GM19455 (cell line): ENCODE measurements around the gene CPT1B.

Source experiments
- ATAC-seq: cut with Tn5 transposase; IDR thresholded peaks from one replicate; pipeline ENCODE4 v1.9.1; 2021; ENCODE audit not compliant: unreplicated experiment

The CPT1B gene

DNA sequence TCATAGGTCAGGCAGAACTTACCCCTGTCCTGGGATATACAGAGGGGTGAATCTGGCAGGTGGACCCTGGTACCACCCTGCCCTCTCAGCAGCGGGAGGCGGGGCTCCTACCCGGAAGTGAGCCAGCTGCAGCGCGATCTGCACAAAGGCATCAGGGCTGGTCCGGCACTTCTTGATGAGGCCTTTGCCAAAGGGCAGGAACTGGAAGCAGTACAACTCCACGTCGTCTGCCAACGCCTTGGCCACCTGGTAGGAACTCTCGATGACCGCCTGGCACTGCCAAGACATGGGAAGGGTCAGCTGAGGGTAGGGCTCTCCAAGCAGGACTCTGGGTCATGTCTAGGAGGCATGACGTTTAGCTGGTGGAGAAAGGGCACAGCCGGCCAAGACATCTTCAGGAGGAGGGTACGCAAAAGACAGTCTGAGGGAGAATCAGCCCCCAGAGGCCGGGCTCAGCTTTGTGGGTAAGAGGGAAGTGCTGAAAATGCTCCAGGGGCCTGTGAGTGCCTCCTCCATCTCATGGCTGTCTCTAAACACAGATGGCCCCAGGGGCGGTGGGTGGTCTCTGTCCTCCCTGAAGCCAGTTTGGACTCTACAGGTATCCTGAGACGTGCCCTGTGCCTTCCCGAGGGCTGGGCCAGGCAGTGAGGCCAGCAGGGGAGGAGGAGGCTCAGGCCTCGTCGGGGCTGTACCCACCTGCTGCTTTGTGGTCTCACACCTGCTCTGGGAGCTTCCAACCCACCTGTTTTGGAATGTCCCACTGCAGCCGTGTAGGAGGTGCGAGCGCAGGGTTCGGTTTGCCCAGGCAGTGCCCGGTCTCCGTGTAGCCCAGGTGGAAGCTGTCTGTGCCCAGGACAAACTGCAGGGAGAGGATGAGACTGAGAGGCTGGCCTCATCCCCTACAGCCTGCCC lies 6.7 kb downstream of the CPT1B start:
- no peak for ATAC-seq

DNA sequence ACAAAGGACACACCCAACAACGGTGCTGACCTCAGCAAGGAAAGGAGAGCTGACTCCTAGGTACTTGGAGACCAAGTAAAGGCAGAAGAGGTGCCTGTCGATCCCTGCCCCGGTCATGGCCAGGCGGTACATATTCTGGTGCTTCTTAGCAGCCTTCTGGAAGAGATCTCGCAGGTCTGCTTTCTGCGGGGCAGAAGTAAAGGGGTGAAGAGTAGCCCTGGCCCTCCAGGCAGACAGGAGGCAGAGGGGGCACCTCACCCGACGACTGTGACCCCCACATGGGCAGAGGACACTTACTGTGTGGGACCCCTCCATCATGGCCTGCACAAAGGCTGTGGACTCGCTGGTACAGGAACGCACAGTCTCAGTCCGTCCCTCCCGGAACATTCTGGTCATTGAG lies 7.4 kb downstream of the CPT1B start:
- no peak for ATAC-seq

DNA sequence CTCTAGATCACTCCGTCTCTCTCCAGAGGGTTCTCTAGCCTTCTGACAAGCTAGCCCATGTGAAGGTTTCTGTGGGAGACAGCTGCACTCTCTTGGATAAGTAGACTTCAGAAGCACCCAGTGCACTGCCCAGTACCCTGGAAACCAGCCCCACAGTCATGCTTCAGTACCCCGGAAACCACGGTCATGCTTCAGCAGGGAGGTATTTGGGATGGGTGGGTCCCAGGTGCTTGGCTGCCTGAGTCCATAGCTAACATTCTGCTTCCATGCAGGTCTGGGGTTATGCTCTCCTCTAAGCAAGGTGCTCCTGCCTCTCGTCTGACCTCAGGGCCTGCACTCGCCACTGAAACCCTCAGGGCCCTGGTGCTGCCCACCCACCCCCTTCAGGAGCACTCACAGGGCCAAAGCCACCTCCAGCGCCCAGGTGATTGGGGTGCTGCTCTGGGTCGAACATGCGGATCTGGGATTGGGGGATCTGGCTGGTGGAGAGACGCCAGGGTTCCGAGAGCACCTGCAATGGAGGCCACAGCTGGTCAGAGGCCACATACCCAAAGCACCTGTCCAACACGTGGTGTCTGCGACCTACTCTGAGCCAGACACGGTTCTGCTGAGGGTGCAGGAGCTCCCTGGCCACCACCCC lies 8.2 kb downstream of the CPT1B start:
- ATAC-seq = no peak

DNA sequence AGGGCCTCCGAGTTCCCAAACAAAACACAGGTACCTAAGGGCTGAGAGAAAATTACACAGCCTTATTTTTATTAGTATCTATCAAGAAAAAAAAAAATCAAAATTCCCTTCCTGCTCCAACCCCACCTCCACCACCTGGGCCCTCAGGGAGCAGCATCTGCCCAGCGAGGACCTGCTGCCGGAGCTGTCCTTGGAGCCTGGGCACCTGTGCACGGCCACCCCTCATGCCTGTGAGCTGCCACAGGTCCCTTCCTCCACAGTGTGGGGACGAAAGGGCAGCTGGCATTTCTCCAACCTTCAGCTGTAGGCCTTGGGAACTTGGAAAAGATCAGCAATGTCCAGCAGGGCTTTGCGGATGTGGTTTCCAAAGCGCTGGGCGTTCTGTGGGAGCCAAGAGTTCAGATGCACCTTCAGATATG lies 9.2 kb downstream of the CPT1B start:
- no peak for ATAC-seq

DNA sequence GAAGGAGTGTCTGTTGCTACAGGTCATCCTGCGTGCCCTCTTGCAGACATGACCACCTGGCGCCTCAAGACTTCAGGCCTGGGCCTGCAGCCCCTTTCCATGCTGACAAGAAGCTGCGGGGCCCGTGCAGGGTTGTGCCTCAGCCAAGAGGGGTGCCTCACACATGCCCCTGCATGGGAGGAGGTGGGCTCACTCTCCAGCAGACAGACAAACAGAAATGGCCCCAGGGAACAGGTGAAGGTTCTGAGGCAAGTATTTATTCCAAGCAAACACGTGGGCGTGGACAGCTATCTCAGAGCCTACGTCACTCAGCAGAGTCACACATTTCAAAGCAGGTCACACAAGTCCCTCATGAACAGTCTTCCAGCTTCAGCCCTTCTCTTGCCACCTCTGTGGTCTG lies 9.6 kb downstream of the CPT1B start:
- no peak for ATAC-seq

DNA sequence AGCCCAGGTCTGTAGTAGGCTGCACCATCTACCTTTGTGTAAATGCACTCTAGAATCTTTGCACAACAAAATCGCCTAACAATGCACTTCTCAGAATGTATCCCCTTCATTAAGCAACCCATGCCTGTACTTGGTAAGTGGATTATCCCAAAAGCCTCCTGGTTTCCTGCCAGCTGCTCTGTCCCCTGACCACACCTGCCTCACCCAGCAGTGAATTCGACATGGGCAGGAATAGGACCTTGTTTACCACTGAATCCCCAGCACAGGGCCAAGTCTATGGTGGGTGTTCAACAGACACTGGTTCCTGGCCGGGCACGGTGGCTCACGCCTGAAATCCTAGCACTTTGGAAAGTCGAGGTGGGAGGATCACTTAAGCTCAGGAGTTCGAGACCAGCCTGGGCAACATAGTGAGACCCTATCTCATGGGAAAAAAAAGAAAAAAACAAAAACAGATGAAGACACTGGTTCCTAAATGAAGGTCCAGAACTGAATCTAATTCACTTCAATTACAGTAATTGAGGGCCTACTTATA lies 10.4 kb downstream of the CPT1B start:
- ATAC-seq = no peak

DNA sequence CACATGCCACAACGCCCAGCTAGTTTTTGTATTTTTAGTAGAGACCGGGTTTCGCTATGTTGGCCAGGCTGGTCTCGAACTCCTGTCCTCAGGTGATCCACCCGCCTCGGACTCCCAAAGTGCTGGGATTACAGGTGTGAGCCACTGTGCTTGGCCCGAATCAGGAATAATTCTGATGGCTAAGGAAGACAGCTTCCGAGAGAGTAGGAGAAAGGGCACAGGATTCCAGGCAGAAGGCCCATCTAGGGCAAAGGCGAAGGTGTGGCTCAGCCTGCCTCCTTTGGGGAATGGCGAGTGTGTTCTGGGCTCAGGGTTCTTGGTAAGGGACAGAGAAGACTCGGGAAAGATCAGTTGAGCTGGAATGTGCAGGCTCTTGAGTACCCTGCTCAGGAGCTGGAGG lies 13.9 kb downstream of the CPT1B start:
- no peak for ATAC-seq

DNA sequence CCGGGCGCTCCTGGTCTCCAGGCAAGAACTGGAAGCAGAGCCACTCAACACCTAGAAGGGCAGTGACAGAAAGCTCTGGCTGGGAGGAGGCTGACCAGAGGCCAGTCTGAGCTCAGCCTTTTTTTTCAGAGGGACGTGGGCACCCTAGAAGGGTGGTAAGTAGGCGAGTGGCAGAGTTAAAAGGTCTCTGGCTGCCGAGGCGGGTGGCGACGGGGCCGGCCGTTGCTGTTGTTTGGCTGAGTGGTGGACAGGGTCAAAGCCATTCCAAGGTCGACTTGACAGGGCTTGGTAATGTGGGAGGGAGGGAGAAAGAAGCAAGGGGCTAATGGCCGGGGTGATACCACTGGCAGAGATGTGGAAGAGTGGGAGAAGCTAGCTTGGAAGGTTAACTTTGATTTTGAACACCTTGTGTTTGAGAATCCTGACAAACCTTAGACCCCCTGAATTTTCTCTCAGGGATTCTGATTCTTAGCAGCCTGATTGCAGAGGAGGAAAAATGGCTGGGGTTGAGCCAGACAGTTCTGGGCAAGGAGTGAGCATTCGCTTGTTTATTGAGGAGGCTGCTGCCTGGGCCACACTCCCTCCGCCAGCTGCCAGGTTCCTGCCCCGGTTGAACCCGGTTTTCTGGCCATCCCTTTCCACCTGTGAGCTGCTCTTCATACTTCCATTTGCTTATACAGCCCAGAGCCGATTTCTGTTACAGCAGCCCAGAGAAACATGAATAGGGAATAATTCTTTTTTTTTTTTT lies 14.6 kb downstream of the CPT1B start:
- no peak for ATAC-seq

DNA sequence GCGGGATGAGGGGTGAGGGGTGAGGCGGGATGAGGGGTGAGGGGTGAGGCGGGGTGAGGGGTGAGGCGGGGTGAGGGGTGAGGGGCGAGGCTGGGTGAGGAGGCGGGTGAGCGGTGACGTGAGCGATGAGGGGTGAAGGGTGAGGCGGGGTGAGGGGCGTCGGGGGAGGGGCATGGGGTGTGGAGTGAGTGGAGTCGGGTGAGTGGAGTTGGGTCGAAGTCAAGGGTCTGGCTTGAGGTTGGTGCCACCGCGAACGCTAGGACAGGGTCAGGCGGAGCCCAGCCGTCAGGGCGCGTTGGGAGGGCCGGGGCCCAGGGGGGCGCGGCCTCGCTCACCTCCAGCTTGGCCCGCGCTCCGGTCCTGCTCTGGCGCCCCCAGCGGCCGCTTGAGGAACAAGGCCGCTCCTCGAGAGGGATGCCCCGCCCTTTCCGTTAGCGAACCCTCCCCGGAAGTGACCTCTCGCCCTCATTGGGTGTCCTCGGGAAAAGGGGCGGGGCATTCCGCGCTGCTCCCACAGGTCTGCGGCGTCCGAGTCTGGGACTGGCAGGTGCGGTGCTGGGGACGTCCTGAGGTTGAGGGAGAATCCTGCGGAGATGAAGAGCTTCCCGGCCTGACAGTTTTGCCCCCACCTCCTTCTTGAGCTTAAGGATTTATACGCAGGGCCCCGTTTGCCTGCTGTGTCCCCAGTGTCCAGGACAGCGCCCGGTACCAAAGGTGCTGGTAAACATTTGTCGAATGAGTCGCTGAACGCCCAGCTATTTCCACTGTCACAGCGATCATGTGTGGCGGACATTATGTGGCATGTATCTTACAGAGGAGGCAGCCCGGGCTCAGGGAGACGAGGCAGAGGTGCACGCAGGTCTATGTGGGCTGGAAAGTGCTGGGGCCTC lies 15.5 kb downstream of the CPT1B start, which contains the start of gene SYCE3:
Gene SYCE3, minus strand, starts transcription at position 397 of the 890 bp plus-strand sequence. CDS start 6,514 bp downstream, outside the sequence.
- peak; percentile 94 for ATAC-seq

DNA sequence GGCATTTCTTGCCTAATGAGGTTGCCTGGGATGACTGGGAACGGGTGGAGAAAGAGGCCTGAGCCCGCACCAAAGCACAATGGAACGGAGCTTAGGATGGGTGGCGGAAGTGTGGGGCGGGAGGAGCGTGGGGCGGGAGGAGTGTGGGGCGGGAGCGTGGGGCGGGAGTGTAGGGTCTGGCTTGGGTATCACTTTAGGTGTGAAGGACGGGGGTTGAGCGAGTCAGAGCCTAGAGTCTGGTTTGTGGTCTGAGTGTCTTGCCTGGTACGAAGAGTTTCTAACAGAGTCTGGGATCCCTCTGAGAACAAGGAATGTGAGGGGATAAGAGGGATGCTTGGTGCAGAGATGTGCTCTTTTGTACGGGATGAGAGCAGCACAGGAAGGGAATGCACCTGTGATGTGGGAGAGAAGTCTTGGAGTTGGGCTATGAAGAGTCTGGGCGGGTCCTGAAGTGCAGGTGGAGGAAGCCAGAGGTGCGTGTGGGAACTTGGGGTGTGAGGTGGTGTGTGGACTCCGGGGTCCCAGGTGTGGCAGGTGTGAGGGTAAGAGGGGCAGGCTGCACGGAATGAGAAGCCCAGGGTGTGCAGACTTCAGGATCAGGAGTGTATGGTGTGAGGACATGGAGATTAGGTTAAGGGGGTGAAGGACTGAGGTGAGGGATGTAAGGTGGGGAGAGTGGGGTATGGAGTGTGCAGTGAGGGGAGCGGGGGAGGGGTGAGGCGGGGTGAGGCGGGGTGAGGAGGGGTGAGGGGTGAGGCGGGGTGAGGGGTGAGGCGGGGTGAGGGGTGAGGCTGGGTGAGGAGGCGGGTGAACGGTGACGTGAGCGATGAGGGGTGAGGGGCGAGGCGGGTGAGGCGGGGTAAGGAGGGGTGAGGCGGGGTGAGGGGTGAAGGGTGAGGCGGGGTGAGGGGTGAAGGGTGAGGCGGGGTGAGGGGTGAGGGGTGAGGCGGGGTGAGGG lies 16.5 kb downstream of the CPT1B start:
- no peak for ATAC-seq

DNA sequence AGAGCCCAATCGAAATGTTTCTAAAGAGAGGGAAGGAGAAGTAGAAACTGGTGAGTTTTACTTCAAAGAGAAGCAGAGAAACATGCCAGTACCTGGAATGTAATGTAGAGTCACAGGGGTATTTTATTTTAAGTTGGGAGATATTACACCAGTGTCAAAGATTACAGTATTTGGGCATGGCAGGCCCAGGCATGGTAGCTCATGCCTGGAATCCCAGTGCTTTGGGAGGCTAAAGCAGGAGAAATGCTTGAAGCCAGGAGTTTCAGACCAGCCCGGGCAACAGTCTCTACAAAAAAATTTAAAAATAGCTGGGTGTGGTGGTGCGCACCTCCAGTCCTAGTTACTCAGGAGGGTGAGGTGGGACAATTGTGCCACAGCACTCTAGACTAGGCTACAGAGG lies 18.2 kb downstream of the CPT1B start:
- no peak for ATAC-seq

DNA sequence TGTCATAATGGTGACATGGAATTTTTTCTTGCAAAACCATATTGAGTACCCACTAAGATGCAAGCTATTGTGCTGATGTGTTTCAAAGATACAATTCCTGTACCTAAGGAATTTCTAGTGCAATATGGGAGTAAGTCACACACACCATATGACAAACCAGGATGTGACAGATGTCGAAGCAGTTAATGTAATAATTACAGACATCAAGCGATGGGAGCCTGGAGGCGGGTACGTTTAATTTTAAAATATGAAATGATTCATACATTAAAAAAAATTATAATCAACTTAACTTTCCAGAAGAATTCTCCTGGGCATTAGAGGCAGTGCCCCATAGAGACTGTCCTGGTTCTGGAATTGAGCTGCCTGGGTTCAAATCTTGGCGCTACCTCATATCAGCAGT lies 21.5 kb downstream of the CPT1B start:
- no peak for ATAC-seq

DNA sequence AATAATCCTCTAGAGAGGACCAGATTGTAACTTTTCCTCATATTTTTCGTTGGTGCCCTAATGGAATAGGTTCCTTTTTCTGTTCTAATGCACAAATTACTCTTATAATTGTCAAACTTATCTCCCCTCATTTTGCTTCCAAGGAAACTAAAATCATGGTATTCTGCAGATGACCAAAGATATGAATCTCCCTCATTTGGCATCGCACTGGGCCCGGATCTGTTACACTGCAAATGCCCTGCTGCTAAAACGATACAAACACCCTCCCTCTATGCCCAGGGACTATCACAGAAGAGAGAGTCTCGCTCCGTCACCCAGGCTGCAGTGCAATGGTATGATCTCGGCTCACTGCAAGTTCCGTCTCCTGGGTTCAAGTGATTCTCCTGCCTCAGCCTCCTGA lies 24.9 kb downstream of the CPT1B start:
- ATAC-seq = no peak

DNA sequence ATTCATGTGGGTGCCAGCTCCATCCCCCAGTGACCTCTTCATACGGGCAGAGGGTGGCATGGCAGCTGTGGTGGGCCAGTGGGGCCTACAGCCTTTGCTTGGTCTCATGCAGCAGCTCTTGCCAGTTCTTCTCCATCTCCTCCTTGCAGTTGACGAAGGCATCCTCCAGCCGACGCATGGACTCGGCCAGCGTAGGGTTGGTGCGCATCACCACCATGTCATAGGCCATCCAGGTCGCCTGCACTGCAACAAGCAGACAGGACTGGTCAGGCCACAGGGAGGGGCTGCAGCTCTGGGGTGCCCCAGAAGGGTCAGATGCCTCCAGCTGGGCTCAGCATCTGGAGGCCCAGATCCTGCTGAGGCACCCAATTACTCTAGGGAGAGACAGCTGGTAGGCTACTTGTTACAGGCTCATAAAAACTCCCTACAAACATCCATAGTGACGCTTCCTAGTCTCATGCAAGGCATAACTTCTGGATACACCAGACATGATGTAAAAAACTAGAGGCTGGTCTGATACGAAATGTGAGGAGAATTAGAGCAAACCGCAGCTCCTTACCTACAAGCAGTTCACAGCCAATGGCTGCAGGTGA lies 27.0 kb downstream of the CPT1B start:
- ATAC-seq = no peak

DNA sequence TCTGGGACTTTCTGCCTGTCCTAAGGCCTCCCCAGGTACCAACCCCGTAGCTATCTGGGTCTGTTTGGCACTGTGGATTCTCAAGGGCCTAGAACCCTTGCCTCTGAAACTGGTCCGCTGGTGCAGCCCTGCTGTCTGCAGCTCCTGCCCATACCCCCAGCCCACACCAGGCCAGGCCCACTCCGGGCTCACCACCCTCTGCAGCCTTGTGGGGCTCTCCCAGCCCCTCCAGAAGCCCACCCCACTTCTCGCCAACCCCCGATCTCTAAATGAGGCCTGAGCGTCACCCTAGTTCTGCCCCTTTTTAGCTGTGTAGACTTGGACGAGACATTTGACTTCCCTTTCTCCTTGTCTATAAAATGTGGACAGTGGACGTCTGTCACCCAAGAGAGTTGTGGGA lies 27.8 kb downstream of the CPT1B start:
- no peak for ATAC-seq

DNA sequence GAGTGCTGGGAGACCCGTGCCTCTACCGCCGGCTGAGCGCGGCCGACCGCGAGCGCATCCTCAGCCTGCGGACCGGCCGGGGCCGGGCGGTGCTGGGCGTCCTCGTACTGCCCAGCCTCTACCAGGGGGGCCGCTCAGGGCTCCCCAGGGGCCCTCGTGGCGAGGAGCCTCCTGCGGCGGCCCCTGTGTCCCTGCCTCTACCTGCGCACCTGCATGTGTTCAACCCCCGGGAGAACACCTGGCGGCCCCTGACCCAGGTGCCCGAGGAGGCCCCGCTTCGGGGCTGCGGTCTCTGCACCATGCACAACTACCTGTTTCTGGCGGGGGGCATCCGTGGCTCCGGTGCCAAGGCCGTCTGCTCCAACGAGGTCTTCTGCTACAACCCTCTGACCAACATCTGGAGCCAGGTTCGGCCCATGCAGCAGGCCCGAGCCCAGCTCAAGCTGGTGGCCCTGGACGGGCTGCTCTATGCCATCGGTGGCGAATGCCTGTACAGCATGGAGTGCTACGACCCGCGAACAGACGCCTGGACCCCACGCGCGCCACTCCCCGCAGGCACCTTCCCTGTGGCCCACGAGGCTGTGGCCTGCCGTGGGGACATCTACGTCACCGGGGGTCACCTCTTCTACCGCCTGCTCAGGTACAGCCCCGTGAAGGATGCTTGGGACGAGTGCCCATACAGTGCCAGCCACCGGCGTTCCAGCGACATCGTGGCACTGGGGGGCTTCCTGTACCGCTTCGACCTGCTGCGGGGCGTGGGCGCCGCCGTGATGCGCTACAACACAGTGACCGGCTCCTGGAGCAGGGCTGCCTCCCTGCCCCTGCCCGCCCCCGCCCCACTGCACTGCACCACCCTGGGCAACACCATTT lies 29.1 kb downstream of the CPT1B start:
- no peak for ATAC-seq

DNA sequence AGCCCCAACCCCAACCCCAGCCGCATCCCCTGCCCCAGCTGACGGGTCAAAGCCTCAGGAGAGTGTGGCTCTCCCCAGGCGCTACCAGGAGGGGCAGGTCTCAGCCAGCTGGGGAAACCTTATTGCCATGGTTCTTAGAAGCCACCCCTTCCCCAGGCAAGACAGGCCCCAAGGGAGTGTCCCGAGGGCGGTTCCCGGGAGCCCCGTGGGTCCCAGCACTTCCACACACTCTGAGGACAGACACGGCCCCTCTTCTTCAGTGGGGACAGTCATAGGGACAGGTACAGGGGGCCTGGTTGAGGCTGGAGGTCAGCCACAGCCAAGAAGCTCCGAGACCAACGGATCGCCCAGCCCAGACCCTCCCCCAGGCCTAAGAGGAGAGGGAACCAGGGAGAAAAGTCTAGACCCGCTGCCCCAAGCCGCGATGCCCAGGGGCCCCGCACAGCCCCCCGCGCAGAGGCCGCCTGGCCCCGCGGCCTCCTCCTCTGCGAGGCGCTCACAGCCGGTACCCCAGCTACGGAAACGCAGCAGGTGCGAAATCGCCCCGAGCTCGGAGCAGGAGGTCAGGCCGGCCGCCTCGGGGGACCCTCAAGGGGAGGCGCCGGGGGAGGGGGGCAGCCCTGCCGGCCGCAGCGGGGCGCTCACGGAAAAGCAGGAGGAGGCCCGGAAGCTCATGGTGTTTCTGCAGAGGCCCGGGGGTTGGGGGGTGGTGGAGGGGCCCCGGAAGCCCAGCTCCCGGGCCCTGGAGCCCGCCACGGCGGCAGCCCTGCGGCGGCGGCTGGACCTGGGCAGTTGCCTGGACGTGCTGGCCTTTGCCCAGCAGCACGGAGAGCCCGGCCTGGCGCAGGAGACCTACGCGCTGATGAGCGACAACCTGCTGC lies 29.9 kb downstream of the CPT1B start:
- ATAC-seq = no peak
